Glutamatergic neuron (in vitro differentiated cells): Measurements from ENCODE around the gene RNASEL. TPM values are rescaled to one million over a fixed set of nuclear protein-coding genes. Genes with fewer than 3 reads are reported as not detected.

Source experiments
- DNase-seq: peaks from one replicate; pipeline ENCODE4 v3.0.0; 2022
- H3K27ac Mint-ChIP-seq: one replicate; pipeline ENCODE4 v1.8.0; 2020; ENCODE audit warnings: mild to moderate bottlenecking, mixed read lengths, inconsistent platforms; ENCODE audit not compliant: unreplicated experiment
- H3K27me3 Mint-ChIP-seq: one replicate; pipeline ENCODE4 v1.8.0; 2020; ENCODE audit warnings: mild to moderate bottlenecking, moderate library complexity, mixed read lengths, inconsistent platforms; ENCODE audit not compliant: unreplicated experiment
- H3K36me3 Mint-ChIP-seq: one replicate; pipeline ENCODE4 v1.8.0; 2020; ENCODE audit warnings: mild to moderate bottlenecking, mixed read lengths, inconsistent platforms; ENCODE audit not compliant: unreplicated experiment
- H3K4me1 Mint-ChIP-seq: one replicate; pipeline ENCODE4 v1.8.0; 2020; ENCODE audit warnings: mild to moderate bottlenecking, low read depth, mixed read lengths, inconsistent platforms; ENCODE audit not compliant: unreplicated experiment
- H3K4me3 Mint-ChIP-seq: one replicate; pipeline ENCODE4 v1.8.0; 2020; ENCODE audit warnings: mild to moderate bottlenecking, mixed read lengths, inconsistent platforms; ENCODE audit not compliant: unreplicated experiment
- H3K9me3 Mint-ChIP-seq: one replicate; pipeline ENCODE4 v1.8.0; 2020; ENCODE audit warnings: mild to moderate bottlenecking, moderate library complexity, mixed read lengths, inconsistent platforms; ENCODE audit not compliant: unreplicated experiment
- total RNA-seq: library from RNA; stranded (reverse); fragmentation: NEBNext Ultra II Directional; extraction: Animal tissue kit (Norgen Biotek cat#: 25700); gene quantifications from one replicate; pipeline ENCODE4 v1.2.1, GENCODE V29; 2021; ENCODE audit not compliant: unreplicated experiment
- TF ChIP-seq, protein P1 (sequence below): fragments of 200-600 bp; sonication (generic); IDR thresholded peaks from one replicate; pipeline ENCODE4 v1.5.0; 2021; ENCODE audit not compliant: partially characterized antibody, unreplicated experiment

The RNASEL gene
- total RNA-seq, 1 donor from 2014 or later = 1.3 TPM

DNA sequence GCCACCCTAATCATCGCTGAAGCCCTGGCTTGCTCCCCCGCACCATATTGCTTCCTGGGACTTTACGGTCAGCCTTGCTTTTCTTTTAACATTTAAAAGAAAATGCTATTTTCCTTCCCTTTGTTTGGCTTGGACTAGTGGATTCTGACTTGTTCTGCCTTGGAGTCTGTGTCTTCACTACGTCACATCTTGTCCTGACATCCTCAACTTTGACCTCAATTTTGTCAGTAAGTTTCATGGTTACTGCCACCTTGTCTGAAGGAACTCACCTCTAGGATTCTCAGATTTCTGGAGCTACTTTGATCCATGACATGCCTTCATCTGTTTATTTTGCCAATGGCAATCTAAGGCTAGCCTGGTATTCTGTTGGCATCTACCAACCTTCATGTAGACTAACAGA is 4.3 kb downstream of the RNASEL start:
- Mint-ChIP-seq H3K27ac (no peak overlapping the region), H3K4me1 (peaks cover 4% of the 10 kb centered on the region), H3K36me3 (no peaks in the 10 kb centered on the region), H3K9me3 (no peaks in the 10 kb centered on the region), H3K27me3 (no peaks in the 10 kb centered on the region), H3K4me3 (no peak overlapping the region)
- TF ChIP-seq, protein P1, sequence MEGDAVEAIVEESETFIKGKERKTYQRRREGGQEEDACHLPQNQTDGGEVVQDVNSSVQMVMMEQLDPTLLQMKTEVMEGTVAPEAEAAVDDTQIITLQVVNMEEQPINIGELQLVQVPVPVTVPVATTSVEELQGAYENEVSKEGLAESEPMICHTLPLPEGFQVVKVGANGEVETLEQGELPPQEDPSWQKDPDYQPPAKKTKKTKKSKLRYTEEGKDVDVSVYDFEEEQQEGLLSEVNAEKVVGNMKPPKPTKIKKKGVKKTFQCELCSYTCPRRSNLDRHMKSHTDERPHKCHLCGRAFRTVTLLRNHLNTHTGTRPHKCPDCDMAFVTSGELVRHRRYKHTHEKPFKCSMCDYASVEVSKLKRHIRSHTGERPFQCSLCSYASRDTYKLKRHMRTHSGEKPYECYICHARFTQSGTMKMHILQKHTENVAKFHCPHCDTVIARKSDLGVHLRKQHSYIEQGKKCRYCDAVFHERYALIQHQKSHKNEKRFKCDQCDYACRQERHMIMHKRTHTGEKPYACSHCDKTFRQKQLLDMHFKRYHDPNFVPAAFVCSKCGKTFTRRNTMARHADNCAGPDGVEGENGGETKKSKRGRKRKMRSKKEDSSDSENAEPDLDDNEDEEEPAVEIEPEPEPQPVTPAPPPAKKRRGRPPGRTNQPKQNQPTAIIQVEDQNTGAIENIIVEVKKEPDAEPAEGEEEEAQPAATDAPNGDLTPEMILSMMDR = no peak
- no peak for DNase-seq

DNA sequence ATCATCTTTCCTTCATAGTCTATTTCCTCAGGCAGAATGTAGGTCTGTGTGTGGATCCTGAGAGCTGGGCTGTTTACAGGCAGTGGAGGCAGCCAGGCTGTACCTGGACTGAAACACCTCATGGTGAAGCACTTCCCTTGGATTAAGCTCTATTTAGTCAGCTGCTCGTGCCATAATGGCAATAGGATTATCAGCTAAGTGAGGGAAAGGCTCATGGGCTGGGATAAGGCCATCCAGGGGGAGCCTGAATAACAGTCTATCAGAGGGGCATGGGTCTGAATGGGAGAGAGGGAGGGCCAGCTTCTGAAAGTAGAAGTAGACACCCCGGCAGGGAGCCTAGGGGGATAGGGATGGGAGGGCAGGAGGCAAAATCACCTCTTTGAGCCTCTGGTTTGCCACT is 8.3 kb downstream of the RNASEL start:
- H3K9me3 Mint-ChIP-seq = no peaks in the 10 kb centered on the region
- DNase-seq = no peak
- TF ChIP-seq, protein P1 = no peak
- H3K4me3 Mint-ChIP-seq = no peak overlapping the region
- H3K27me3 Mint-ChIP-seq = no peaks in the 10 kb centered on the region
- H3K4me1 Mint-ChIP-seq = no peaks in the 10 kb centered on the region
- H3K27ac Mint-ChIP-seq = no peak overlapping the region
- H3K36me3 Mint-ChIP-seq = no peaks in the 10 kb centered on the region

DNA sequence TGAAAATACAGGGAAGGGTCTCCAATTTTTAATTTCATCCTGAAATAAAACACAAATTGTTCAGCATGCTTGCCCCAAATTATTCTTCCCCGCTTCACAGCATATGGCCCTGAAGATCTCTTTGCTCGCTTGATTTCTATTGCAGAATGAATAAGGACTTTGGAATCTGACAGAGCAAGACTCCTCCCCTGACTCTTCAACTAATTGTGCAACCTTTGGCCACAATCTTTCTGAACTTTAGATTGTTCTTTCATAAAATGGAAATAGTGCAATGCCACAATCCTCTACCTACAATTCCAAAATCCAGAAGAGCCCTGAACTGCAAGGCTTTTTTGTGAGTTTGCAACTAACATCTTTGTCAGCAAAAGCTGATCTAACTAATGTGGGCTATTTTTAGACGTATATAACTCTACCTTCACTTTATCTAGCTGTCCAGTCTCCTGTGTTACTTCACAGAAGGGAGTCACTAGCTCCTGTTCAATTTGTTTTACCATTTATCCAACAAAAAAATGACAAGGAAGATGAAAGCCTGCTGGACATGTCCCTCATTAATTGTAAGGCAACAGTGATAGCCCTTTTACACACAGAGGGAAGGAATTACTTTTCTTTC is 13.4 kb downstream of the RNASEL start:
- DNase-seq = no peak
- Mint-ChIP-seq H3K36me3 (no peaks in the 10 kb centered on the region), H3K4me1 (no peaks in the 10 kb centered on the region), H3K27me3 (no peaks in the 10 kb centered on the region), H3K4me3 (no peak overlapping the region), H3K27ac (no peak overlapping the region), H3K9me3 (no peaks in the 10 kb centered on the region)
- TF ChIP-seq, protein P1 = no peak

DNA sequence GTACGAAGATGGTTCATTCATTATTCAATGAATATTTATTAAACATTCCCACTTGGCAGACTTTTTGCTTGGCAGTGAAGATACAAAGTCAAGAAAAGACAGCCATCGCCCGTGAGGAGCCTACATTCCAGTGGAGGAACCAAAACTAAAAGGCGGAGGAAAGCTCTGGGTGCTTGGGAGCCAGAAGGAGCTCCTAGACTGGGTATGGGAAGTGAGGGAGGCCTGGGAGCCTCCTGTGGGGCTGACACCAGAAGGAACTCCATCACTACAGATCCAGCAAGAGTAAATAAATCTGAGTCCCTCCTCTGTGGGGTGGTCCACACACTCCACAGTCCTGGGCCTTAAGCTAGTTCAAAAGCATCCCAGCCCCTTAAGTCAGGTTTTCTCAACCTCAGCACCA is 14.9 kb downstream of the RNASEL start:
- Mint-ChIP-seq H3K27me3 (no peaks in the 10 kb centered on the region), H3K36me3 (no peaks in the 10 kb centered on the region), H3K4me1 (no peaks in the 10 kb centered on the region), H3K9me3 (no peaks in the 10 kb centered on the region), H3K27ac (no peak overlapping the region), H3K4me3 (no peak overlapping the region)
- TF ChIP-seq, protein P1 = no peak
- no peak for DNase-seq

DNA sequence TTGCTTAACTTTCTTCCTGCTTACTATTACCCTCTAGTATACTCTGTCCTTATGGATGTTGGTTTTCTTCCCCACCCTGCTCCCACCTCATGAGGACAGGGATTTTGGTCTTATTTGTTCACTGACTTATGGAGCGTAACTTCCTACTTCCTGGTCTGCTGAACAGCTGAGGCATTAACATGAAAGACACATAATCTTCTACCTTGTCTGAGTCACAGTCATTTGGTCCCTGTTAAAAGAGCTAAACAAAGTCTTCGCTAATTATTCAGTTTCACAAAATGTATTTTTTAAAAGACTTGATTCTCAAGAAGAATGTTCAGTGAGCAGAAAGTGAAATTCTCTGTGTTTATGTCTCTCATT is 18.5 kb downstream of the RNASEL start:
- Mint-ChIP-seq H3K9me3 (no peaks in the 10 kb centered on the region), H3K4me3 (no peak overlapping the region), H3K36me3 (no peaks in the 10 kb centered on the region), H3K4me1 (no peaks in the 10 kb centered on the region), H3K27me3 (no peaks in the 10 kb centered on the region), H3K27ac (no peak overlapping the region)
- TF ChIP-seq, protein P1 = no peak
- DNase-seq = no peak
